GM12878 (cell line): ENCODE data around the gene NCKAP5. TPM values are rescaled to one million over a fixed set of nuclear protein-coding genes. Genes with fewer than 3 reads are reported as not detected.

Source experiments
- ATAC-seq: fragments of 200-7000 bp; cut with Tn5 transposase; 3 replicates; pipeline ENCODE4 v1.9.1; 2020; ENCODE audit warnings: mild to moderate bottlenecking, moderate library complexity
- BruUV-seq: library from RNA; stranded (reverse); fragments of 400-500 nt; replicated peaks from 2 replicates; lab custom pipeline; 2021; lab: Mats Ljungman, UMichigan
- CTCF ChIA-PET: fragments of 300-600 bp; sonication (Branson Sonifier 250); formaldehyde crosslinking; extraction: SDS; loops from one replicate; lab custom pipeline; 2021; ENCODE audit warnings: inconsistent platforms; lab: Yijun Ruan, JAX
- POLR2A ChIA-PET: fragments of 350-600 bp; formaldehyde crosslinking; extraction: SDS; loops from one replicate; lab custom pipeline; 2021; ENCODE audit warnings: inconsistent platforms; lab: Charles Lee
- RAD21 ChIA-PET: fragments of 300-600 bp; sonication (Branson Sonifier 250); formaldehyde crosslinking; loops from one replicate; lab custom pipeline; 2023; ENCODE audit warnings: antibody characterized with exemption; ENCODE audit not compliant: unreplicated experiment; lab: Charles Lee
- SMC1A ChIA-PET: fragments of 300-600 bp; sonication (Branson Sonifier 250); formaldehyde crosslinking; loops from one replicate; lab custom pipeline; 2023; ENCODE audit not compliant: unreplicated experiment, uncharacterized antibody; lab: Charles Lee
- DNase-seq: peaks from one replicate; pipeline ENCODE4 v3.0.0-alpha.2; 2011; ENCODE audit warnings: low read depth, low spot score
- FAIRE-seq: peaks from 3 replicates; lab custom pipeline; 2011; peaks lifted over from hg19 to GRCh38; lab: Jason Lieb, UNC
- H2AFZ ChIP-seq: 2 replicates; pipeline ENCODE4 v1.6.0; 2011; ENCODE audit warnings: low read depth, low read length, control low read depth; ENCODE audit not compliant: control insufficient read depth
- H3K27ac ChIP-seq: 2 replicates; pipeline ENCODE4 v1.5.1; 2011; ENCODE audit warnings: control low read depth; ENCODE audit not compliant: control insufficient read depth, insufficient read depth
- H3K27me3 ChIP-seq, 2 experiments: replicated peaks in 1 of 2; 2 replicates each; pipeline versions ENCODE4 v1.6.0 to v1.6.1; 2011; ENCODE audit warnings: low read length in 1 of 2; ENCODE audit not compliant: control insufficient read depth in 2 of 2, insufficient read depth in 2 of 2
- H3K36me3 ChIP-seq, 2 experiments: 2 replicates each; pipeline ENCODE4 v1.5.1; 2011; ENCODE audit warnings: low read length in 1 of 2; ENCODE audit not compliant: control insufficient read depth in 2 of 2, insufficient read depth in 2 of 2
- H3K4me1 ChIP-seq: 2 replicates; pipeline ENCODE4 v1.6.1; 2011; ENCODE audit warnings: mild to moderate bottlenecking, low read length, moderate library complexity, mixed read lengths; ENCODE audit not compliant: control insufficient read depth, insufficient read depth
- H3K4me2 ChIP-seq: 2 replicates; pipeline ENCODE4 v1.6.0; 2011; ENCODE audit warnings: control low read depth; ENCODE audit not compliant: control insufficient read depth, insufficient read depth
- H3K4me3 ChIP-seq: fragments of 200-600 bp; sonication (generic); 2 replicates; pipeline ENCODE4 v1.5.1; 2016
- H3K79me2 ChIP-seq: 2 replicates; pipeline ENCODE4 v1.6.0; 2011; ENCODE audit warnings: low read length; ENCODE audit not compliant: control insufficient read depth, insufficient read depth
- H3K9ac ChIP-seq: 2 replicates; pipeline ENCODE4 v1.8.0; 2011; ENCODE audit warnings: low read length, control low read depth, mixed read lengths; ENCODE audit not compliant: control insufficient read depth, insufficient read depth
- H3K9me3 ChIP-seq: replicated peaks from 3 replicates; pipeline ENCODE4 v1.5.1; 2011; ENCODE audit warnings: mild to moderate bottlenecking, low read length; ENCODE audit not compliant: control insufficient read depth, insufficient read depth
- H4K20me1 ChIP-seq: 2 replicates; pipeline ENCODE4 v1.6.0; 2011; ENCODE audit not compliant: control insufficient read depth, insufficient read depth
- BACH1 ChIP-seq: fragments of 450-650 bp; IDR thresholded peaks from 2 replicates; pipeline ENCODE4 v1.6.1; 2017; ENCODE audit warnings: mild to moderate bottlenecking, borderline replicate concordance
- BHLHE40 ChIP-seq, 2 experiments: fragments of 450-650 bp in 1 of 2; IDR thresholded peaks; 2 replicates each; pipeline ENCODE4 v1.6.1; 2011 to 2017; ENCODE audit warnings: low read depth in 2 of 2, borderline replicate concordance in 1 of 2, improper control_type of control experiment in 1 of 2, low read length in 1 of 2, mild to moderate bottlenecking in 1 of 2
- DPF2 ChIP-seq: fragments of 450-650 bp; IDR thresholded peaks from 2 replicates; pipeline ENCODE4 v1.6.1; 2017; ENCODE audit warnings: mild to moderate bottlenecking
- HDAC6 ChIP-seq: fragments of 200-600 bp; sonication (generic); IDR thresholded peaks from one replicate; pipeline ENCODE4 v1.8.0; 2017; ENCODE audit warnings: antibody characterized with exemption; ENCODE audit not compliant: unreplicated experiment
- JUNB ChIP-seq: IDR thresholded peaks from 2 replicates; pipeline ENCODE4 v1.6.1; 2016; ENCODE audit warnings: antibody characterized with exemption, mild to moderate bottlenecking
- NFIC ChIP-seq: IDR thresholded peaks from 2 replicates; pipeline ENCODE4 v1.6.1; 2012; ENCODE audit warnings: low read depth, mild to moderate bottlenecking, inconsistent platforms, low read length, moderate library complexity
- NFYB ChIP-seq: IDR thresholded peaks from 2 replicates; pipeline ENCODE4 v1.6.1; 2011; ENCODE audit warnings: low read depth, mild to moderate bottlenecking, low read length, improper control_type of control experiment, moderate library complexity; ENCODE audit not compliant: insufficient read depth
- NRF1 ChIP-seq: conservative IDR thresholded peaks from 2 replicates; pipeline ENCODE4 v1.6.1; 2011; ENCODE audit warnings: mild to moderate bottlenecking, low read depth, low read length, improper control_type of control experiment
- PKNOX1 ChIP-seq: fragments of 450-650 bp; IDR thresholded peaks from 2 replicates; pipeline ENCODE4 v1.6.1; 2016; ENCODE audit warnings: mild to moderate bottlenecking
- SRF ChIP-seq, 2 experiments: IDR thresholded peaks; 2 replicates each; pipeline ENCODE4 v1.6.1; 2011; ENCODE audit warnings: low read depth in 2 of 2, low read length in 2 of 2, mild to moderate bottlenecking in 1 of 2, moderate library complexity in 1 of 2
- WGBS: methylation state at CpG from one replicate; pipeline ENCODE4 v1.1.6; 2016; ENCODE audit warnings: low lambda C conversion rate; ENCODE audit not compliant: insufficient replicate concordance, insufficient coverage; ENCODE audit errors: missing lambda C conversion rate; 5-methylcytosine and 5-hydroxymethylcytosine counted together
- in situ Hi-C: fragments of 300-500 bp; cut with MboI; formaldehyde crosslinking; loops from 9 replicates; pipeline ENCODE4 v1.14.3; 2018; ENCODE audit warnings: mixed read lengths
- intact Hi-C: fragments of 100-400 bp; cut with micrococcal nuclease; formaldehyde crosslinking; loops from one replicate; pipeline ENCODE4 v1.14.2; 2022; ENCODE audit not compliant: unreplicated experiment
- polyA plus RNA-seq, 11 experiments: library from polyadenylated mRNA; depleted of rRNA in 4 of 11; unstranded in 6 of 11; stranded (reverse) in 5 of 11; fragments of >200 nt; fragmentation: Nextera tagmentation in 4 of 11; fragmentation: Illumina TruSeq in 1 of 11; extraction: Ambion mirVana in 4 of 11; extraction: Trizol in 1 of 11; gene quantifications; 1 replicate in 1 of 11; 2 replicates in 10 of 11; pipeline versions ENCODE4 v1.2.1 to v1.2.3, GENCODE V29; 2011 to 2016; ENCODE audit warnings: inconsistent platforms in 2 of 11, missing spikeins in 2 of 11, low read depth in 1 of 11
- total RNA-seq, 4 experiments: library from RNA; depleted of rRNA in 3 of 4; stranded (reverse); fragments of >200 nt in 3 of 4; fragmentation: Illumina TruSeq in 1 of 4; extraction: Trizol in 1 of 4; gene quantifications; 2 replicates each; pipeline versions ENCODE4 v1.2.1 to v1.2.3, GENCODE V29; 2013 to 2021
- TF ChIP-seq, protein P1 (sequence below): fragments of 450-650 bp; IDR thresholded peaks from 2 replicates; pipeline ENCODE4 v1.6.1; 2016; ENCODE audit warnings: mild to moderate bottlenecking, moderate library complexity, borderline replicate concordance

NCKAP5 gene
- total and polyA plus RNA-seq, 10 of the 15 experiments (the other 5 are each of a cell fraction or from before 2014, with no cell fraction given) = 0.06 to 0.44 (median 0.16) TPM

GRCh38 chr2:133231264-133231663, 337.0 kb downstream of the NCKAP5 start:
- Histone ChIP-seq H3K4me2 (no peak overlapping the region), H3K4me1 (no peaks in the 10 kb centered on the region), H3K79me2 (no peaks in the 10 kb centered on the region), H3K27ac (no peak overlapping the region), H3K4me3 (no peak overlapping the region), H3K9ac (no peak overlapping the region), H3K9me3 (no peaks in the 10 kb centered on the region), H3K36me3 (no peaks in the 10 kb centered on the region), H4K20me1 (no peaks in the 10 kb centered on the region), H3K27me3 (no peaks in the 10 kb centered on the region; a peak in 1 of 4 replicates), H2AFZ (no peak overlapping the region)
- intact Hi-C loops (no loop called here), in situ Hi-C loops (no loop called here)
- ChIA-PET RAD21 (no interaction called here), SMC1A (no interaction called here), CTCF (interaction anchor here (1.3 kb wide), 1 partner anchor 162 kb away, joined by 3 read pairs; no protein-coding TSS in a partner anchor), POLR2A (no interaction called here)
- no TSS peak for BruUV-seq
- WGBS = 0% methylated on average over 1 of the region's 1 CpG
- no peak for TF ChIP-seq BHLHE40 (IDR thresholded peaks at IDR 0.05; ENCODE audit: borderline replicate concordance in 1 of 2, low read depth in 2 of 2, low read length in 1 of 2)
- no peak for TF ChIP-seq HDAC6
- TF ChIP-seq NFIC = no peak
- TF ChIP-seq NRF1 = no peak
- TF ChIP-seq DPF2 = no peak
- TF ChIP-seq, protein P1, sequence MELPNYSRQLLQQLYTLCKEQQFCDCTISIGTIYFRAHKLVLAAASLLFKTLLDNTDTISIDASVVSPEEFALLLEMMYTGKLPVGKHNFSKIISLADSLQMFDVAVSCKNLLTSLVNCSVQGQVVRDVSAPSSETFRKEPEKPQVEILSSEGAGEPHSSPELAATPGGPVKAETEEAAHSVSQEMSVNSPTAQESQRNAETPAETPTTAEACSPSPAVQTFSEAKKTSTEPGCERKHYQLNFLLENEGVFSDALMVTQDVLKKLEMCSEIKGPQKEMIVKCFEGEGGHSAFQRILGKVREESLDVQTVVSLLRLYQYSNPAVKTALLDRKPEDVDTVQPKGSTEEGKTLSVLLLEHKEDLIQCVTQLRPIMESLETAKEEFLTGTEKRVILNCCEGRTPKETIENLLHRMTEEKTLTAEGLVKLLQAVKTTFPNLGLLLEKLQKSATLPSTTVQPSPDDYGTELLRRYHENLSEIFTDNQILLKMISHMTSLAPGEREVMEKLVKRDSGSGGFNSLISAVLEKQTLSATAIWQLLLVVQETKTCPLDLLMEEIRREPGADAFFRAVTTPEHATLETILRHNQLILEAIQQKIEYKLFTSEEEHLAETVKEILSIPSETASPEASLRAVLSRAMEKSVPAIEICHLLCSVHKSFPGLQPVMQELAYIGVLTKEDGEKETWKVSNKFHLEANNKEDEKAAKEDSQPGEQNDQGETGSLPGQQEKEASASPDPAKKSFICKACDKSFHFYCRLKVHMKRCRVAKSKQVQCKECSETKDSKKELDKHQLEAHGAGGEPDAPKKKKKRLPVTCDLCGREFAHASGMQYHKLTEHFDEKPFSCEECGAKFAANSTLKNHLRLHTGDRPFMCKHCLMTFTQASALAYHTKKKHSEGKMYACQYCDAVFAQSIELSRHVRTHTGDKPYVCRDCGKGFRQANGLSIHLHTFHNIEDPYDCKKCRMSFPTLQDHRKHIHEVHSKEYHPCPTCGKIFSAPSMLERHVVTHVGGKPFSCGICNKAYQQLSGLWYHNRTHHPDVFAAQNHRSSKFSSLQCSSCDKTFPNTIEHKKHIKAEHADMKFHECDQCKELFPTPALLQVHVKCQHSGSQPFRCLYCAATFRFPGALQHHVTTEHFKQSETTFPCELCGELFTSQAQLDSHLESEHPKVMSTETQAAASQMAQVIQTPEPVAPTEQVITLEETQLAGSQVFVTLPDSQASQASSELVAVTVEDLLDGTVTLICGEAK = no peak
- no peak for TF ChIP-seq NFYB
- no peak for TF ChIP-seq BACH1
- TF ChIP-seq PKNOX1 = no peak
- TF ChIP-seq SRF (IDR thresholded peaks at IDR 0.05; ENCODE audit: low read depth in 2 of 2, low read length in 2 of 2) = no peak
- no peak for TF ChIP-seq JUNB
- DNase-seq (no peak), FAIRE-seq (no peak), ATAC-seq (no peak)
